CD4-positive, alpha-beta T cell treated with Interleukin-4 for 1 hour (primary cell): Measurements from ENCODE around the gene APAF1.
A peak's percentile ranks its signal among the peaks of the same experiment; 100 is the strongest.

Experiments
- DNase-seq, 2 donors: peaks; one replicate each; pipeline ENCODE4 v3.0.0-alpha.2; 2020 to 2022

Gene APAF1

GRCh38 chr12:98674841-98675240 lies 29.8 kb downstream of the APAF1 start:
- DNase-seq: no peak

DNA sequence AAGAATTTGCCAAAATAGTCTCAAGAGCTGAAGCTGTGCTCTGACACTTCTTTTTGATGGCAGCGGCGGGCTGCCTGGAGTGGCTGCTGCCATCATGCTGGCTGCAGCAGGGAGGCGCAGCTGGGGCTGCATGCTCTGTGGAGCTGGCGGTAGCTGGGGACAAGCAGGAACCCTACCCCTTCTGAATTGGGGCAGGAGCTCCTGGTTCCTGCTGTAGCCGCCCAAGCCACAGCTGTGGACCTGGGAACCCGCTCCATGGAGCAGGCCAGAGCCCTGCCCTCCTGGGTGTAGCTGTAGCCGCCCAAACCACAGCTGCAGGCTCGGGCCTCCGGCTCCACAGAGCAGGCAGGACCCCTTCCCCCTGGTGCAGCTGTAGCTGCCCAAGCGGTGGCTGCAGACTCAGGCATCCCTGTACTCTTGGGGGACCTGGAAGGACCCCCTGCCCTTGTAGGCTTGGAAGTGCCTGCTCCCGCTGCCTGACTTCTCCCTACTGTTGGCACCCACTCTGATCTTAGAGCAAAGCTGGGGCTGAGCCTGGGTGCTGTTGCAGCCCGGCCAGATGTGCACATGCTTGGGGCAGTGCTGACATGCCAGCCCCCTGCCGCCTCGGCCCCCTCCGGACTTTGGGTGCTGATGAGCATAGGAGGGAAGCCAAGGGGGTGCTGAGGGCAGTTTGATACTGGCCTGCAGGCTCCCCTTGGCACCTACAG lies 33.3 kb downstream of the APAF1 start:
- no peak for DNase-seq

GRCh38 chr12:98678946-98679610 lies 34.0 kb downstream of the APAF1 start:
- no peak for DNase-seq

- DNase-seq: no peak
Observed at GRCh38 chr12:98679611-98680005, 34.5 kb downstream of the APAF1 start.

DNA sequence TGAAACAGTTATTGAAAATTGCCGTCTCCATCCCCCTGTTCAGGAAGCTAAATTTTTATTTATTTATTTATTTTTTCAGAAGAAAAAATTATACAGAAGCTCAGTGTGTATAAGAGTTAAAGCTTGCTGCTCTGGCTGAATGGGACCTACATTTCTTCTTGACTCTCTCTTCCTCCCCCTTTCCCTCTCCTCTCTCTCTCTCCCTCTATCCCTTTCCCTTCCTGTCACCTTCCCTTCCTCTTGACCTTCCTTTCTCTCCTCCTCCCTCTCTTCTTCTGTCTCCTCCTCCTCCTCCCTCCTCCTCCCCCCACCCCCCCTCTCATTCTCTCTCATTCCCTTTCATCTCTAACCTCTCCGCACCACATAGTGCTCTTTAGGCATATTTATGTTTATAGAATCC lies 39.1 kb downstream of the APAF1 start:
- no peak for DNase-seq

DNA sequence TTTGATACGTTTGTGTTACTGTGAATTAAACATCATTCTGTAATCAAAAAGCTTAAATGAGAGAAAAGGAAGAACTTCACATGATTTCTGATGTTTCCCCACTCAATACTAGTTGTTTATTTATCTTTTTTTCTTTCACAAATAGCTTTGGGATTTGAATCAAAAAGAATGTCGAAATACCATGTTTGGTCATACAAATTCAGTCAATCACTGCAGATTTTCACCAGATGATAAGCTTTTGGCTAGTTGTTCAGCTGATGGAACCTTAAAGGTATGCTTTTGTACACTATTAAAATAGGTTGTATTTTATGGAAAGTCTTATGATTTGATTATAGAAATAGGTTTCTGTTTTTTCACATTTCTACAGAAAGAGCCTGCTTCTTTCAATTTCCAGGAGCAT lies 41.5 kb downstream of the APAF1 start:
- DNase-seq: no peak

- no peak for DNase-seq
Observed at GRCh38 chr12:98691351-98691750, 46.3 kb downstream of the APAF1 start.

DNA sequence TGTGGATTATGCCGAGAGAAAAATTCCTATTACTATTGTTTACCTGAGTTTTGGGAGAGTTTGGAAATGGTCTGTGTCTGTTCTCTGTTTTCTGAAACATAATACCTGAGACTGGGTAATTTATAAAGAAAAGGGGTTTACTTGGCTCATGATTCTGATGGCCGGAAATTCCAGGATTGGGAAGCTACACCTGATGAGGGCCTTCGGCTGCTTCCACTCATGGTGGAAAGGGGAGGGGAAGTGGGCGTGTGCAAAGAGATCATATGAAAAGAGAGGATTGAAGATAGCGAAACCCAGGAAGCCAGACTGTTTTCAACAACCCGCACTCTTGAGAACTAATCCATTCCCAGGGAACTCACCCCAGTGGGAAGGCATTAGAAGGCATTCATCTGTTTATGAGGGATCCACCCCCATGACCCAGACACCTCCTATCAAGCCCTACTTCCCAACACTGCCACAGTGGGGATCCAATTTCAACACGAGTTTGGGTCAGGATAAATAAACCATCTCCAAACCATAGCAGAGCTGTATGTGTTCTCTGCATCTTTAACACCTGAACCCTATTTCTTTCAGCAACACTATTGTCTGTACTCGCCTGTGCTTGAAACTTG lies 51.1 kb downstream of the APAF1 start:
- no peak for DNase-seq

GRCh38 chr12:98697209-98697608 lies 52.1 kb downstream of the APAF1 start:
- no peak for DNase-seq

- peak; percentile 43 to 44 for DNase-seq
Observed at GRCh38 chr12:98698603-98699463, 53.7 kb downstream of the APAF1 start.

DNA sequence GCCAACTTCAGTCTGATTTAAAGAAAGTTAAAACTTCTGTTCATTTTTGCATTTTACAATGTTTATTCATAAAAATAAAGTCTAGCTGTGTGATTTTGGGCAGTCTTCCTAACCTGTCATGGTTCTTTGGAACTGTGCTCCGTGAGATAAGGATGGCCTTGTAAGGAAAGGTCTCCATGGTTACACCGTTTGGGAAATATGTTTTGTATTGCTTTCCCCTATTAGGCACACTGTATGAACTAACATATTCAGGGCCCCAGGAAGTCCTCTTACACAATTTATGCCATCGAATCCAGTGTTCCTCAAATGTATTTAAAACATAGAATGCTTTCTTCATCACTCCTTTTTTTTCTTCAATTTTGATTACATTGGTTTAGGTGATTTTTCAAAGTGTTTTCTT lies 54.5 kb downstream of the APAF1 start:
- peak in 1 of 2 donors; percentile 4 for DNase-seq

GRCh38 chr12:98701166-98701565 lies 56.1 kb downstream of the APAF1 start:
- no peak for DNase-seq

- DNase-seq: no peak
Observed at GRCh38 chr12:98709022-98709421, 63.9 kb downstream of the APAF1 start.

- DNase-seq: no peak
Observed at GRCh38 chr12:98714426-98714825, 69.3 kb downstream of the APAF1 start.

DNA sequence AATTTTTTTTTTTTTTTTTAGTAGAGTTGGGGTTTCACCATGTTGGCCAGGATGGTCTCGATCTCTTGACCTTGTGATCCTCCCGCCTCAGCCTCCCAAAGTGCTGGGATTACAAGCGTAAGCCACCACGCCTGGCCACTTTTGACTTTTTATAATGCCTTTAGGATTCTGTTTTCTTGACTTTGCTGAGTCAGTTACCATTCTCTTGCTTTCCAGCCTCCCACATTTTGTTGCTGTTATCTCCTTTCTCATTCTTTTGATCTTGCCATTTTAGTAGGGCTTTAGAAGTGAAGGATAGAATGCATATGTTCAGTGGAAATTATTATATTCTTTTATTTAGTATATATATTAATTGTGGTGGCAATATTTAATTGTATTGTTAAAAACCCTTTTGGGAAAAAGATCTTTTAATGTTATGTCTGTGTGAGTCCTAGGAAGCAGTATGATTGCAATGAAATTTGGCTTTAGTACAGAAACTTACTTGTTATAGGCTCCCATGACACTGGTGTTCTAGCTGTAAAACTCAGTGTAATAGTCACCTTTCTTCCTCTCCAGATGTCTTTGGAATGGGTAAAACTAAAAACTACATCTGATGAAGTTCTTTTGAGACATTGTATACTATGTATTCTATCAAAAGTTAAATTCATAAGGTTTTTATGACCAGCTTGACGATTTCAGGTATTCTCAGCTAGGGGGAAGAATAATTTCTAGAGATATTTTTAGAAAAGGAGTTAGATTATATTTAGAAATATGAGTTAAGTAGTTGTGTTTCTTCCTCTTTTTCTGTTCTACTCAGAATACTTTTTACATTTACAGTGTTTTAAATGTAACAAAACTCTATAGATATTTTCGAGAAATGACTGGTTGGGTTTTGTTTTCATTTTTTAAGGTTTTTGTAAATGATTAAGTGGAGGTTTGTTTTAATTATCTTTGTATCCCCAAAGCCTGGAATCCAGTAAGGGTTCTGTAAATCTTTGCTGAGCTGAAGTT lies 74.7 kb downstream of the APAF1 start:
- DNase-seq: no peak

- DNase-seq: no peak
Observed at GRCh38 chr12:98721204-98721702, 76.2 kb downstream of the APAF1 start.

GRCh38 chr12:98724384-98725155 lies 79.5 kb downstream of the APAF1 start:
- DNase-seq: no peak

GRCh38 chr12:98725476-98726247 lies 80.6 kb downstream of the APAF1 start:
- DNase-seq: peak in 1 of 2 donors; percentile 21

DNA sequence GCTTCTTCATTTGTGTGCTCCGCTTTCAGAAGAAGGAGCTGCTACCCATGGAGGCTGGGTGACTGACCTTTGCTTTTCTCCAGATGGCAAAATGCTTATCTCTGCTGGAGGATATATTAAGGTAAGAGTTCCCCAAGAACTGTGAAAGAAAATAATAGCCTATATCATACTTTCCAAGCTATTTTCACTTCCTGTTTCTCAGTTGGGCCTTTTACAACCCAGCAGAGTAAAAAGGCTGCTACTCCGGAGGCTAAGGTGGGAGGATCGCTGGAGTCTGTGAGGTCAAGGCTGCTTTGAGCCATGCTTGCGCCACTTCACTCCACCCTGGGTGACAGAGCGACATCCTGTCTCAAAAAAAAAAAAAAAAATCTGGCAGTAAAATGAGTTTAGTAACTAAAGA lies 82.1 kb downstream of the APAF1 start:
- no peak for DNase-seq

DNA sequence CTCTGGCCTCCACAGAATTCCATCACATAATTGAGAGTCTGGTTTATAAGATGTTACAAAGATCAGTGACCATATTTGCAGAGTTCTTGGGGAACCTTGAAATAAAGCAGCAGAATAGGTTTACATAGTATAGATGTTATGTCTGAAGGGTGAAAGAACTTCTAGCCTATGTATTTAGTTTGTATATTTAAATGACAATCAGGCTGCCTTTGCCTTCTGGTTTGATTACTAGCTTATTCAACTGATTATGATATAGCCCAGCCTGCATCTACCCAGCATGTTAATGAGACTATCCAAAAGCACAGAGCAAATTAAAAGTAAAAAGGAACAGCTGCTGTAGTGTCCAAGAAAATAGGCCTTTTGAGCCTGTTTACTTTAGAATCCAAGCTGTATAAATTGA lies 85.3 kb downstream of the APAF1 start:
- no peak for DNase-seq
